AG09309 (cell line): ENCODE results near the gene DUOXA2.

Experiments
- DNase-seq: peaks from one replicate; pipeline ENCODE4 v3.0.0-alpha.2; 2010; ENCODE audit warnings: low read depth
- H3K4me3 ChIP-seq: 2 replicates; pipeline ENCODE4 v1.5.1; 2011; ENCODE audit warnings: mild to moderate bottlenecking, low read depth, low read length, moderate library complexity; ENCODE audit not compliant: control insufficient read depth
- CTCF ChIP-seq: IDR thresholded peaks from 2 replicates; pipeline ENCODE4 v1.5.1; 2011; ENCODE audit warnings: mild to moderate bottlenecking, low read depth, low read length, inconsistent platforms; ENCODE audit not compliant: insufficient read depth, control insufficient read depth; ENCODE audit errors: missing control alignments

The DUOXA2 gene

DNA sequence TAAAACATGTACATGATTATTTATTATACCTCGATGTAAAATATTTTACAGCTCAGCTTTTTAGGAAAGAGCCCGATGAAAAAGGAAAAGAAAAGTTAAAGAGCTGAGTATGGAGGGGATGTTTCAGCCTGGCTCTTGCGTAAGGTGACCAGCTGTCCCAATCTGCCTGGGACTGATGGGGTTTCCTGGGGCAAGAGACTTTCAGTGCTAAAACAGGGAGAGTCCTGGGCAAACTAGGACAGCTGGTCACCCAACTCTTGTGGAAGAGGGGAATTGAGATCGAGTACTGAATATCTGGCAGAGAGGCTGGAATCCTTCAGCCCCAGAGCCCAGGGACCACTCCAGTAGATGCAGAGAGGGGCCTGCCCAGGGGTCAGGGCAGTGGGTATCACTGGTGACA lies 21.1 kb upstream of the DUOXA2 start:
- no peak overlapping the region for H3K4me3 ChIP-seq
- TF ChIP-seq CTCF = no peak
- DNase-seq = no peak

DNA sequence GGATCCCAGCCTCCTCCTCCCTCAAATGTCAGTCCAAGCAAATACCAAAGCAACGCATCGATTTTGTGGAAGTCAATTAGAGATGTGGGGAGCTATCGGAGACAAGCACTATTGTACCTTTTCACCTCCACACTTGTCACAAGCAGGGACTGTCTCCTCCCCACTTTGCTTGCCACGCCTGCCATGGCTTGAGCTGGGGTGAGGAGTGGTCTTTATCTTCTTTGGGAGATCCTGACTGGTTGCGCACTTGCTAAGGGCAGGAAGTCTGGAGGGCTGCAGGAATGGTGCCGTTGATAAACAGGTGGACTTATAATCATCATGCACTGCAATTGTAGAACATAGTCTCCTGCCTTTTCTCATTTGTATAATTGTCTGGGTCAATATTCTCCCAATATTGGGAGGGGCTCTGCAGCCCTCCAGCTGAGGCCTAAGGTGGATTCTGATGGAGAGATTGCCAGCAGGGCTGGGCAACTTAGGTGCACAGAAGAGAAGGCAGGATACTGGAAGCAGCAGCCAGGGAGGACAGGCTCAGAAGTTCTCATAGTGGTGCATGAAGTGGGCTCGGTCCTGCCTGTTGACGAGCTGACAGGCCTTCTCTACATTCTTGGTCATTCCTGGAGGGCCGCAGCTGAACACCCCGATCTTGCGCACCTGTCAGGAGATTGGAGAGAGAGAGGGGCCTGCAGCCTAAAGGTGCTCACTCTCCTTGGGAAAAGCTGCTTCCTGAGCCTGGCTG lies 20.3 kb upstream of the DUOXA2 start:
- TF ChIP-seq CTCF = no peak

GRCh38 chr15:45094358-45094730 lies 19.8 kb upstream of the DUOXA2 start:
- DNase-seq = no peak
- no peak for TF ChIP-seq CTCF
- H3K4me3 ChIP-seq = no peak overlapping the region

More for the DNA sequence above, 20.3 kb upstream of the DUOXA2 start:
- DNase-seq = no peak
- no peak overlapping the region for H3K4me3 ChIP-seq

- TF ChIP-seq CTCF = no peak
- H3K4me3 ChIP-seq = no peak overlapping the region
- DNase-seq = no peak
Observed at GRCh38 chr15:45095661-45096060, 18.5 kb upstream of the DUOXA2 start.

DNA sequence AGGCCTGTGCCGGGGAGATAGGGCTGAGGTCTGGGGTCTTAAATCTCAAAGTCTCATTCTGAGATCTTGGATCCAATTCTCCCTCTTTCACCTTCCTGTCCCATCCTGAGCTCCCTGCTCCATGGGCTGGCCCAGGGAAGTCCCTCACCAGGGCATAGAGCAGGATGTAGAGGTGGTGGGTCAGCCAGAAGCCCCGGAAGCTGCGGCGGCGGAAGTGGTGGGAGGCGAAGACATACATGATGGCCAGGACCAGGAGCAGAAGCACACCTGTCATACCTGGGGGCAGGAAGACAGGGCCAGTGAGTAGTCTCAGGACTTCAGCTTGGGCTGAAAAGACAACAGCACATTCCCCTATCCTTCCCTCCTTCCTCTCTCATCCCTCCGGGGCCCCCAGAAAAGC lies 16.7 kb upstream of the DUOXA2 start:
- no peak for TF ChIP-seq CTCF
- H3K4me3 ChIP-seq = no peak overlapping the region
- DNase-seq = no peak

DNA sequence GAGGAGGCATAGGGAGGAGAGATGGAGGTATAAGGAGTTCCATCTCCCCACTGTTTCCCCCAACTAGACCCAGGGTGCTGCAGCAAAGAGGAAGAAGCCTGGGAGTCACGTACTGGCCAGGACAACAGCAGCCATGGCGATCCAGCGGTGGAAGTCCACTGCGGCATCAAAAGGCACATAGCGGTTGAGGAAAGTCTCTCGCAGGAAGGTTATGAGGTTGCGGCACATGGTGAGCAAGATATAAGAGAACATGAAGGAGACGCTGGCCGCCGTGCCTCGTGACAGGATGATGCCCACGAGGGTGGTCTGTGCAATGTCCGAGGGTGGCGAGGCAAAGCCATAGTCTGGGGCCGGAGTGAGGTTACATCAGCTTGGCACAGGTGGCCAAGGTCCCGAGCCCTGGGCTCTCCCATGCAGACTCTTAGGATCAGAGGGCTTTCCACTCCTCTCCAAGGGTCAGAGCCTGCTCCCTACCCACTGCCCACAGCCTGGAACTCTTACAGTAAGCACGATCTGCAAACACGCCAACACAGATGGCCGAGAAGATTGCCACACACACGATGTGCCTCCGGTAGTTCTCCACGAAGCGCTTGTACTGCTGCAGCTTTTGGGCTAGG lies 14.5 kb upstream of the DUOXA2 start:
- no peak for TF ChIP-seq CTCF
- DNase-seq = no peak
- H3K4me3 ChIP-seq = no peak overlapping the region
